ENCODE results near the gene DAAM1.

DNA sequence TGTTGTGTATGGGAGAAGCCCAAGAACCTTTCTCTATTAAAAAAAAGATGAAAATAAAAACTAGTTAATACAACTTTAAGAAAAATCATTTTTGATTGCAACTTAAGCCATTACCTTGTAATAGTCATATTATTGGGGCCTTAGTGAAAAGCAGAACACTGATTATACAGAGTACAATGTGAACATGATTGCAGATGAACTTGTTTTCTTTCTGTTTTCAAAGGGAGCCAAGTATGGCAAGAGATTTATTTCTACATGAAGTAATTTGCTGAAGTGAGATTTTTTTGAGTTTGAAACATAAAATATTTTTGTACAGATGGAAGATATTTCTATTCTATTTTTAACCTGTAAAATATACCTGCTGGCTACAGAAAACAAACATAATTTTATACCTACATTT, 171.8 kb downstream of the DAAM1 start:
- TF ChIP-seq, protein P1, sequence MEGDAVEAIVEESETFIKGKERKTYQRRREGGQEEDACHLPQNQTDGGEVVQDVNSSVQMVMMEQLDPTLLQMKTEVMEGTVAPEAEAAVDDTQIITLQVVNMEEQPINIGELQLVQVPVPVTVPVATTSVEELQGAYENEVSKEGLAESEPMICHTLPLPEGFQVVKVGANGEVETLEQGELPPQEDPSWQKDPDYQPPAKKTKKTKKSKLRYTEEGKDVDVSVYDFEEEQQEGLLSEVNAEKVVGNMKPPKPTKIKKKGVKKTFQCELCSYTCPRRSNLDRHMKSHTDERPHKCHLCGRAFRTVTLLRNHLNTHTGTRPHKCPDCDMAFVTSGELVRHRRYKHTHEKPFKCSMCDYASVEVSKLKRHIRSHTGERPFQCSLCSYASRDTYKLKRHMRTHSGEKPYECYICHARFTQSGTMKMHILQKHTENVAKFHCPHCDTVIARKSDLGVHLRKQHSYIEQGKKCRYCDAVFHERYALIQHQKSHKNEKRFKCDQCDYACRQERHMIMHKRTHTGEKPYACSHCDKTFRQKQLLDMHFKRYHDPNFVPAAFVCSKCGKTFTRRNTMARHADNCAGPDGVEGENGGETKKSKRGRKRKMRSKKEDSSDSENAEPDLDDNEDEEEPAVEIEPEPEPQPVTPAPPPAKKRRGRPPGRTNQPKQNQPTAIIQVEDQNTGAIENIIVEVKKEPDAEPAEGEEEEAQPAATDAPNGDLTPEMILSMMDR (optimal IDR thresholded peaks at IDR 0.05 in 1 of 3, IDR thresholded peaks at IDR 0.05 in 1 of 3, conservative IDR thresholded peaks at IDR 0.05 in 1 of 3; ENCODE audit: extremely low read depth in 1 of 3, insufficient read depth in 2 of 3, low read length in 3 of 3): no peak
- no peak for TF ChIP-seq EZH2 (IDR thresholded peaks at IDR 0.05; ENCODE audit: low read length)
